Measurements from ENCODE around the gene EGF.

The EGF gene

DNA sequence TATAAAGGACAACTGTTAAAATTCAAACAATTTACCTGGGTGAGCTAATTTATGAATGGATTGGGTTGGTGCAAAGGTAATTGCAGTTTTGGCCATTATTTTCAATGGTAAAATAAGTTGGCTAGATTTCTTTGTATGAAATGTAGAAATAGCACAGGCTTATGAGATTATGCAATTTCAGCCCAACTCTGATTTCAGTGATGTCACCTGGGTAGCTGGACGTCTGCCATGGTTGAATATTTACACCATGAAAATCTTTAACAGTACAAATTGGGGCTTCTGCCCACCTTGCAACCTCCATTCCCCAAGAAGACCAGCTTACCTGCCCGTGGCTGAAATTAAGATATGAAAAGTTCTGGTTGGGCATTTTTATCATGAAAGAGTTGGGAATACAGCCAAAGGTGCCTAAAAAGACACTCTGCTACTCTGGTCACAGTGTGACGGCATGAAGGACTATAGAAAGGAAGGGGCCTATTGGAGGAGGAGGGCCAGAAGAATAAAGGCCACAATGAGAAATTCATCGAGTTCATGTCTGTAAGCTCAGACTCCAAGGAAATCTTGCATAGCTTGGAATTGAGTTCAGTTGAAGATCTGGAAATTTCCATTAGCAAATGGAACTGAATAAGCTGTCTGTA is 29.7 kb downstream of the EGF start:
- TF ChIP-seq, protein P1, sequence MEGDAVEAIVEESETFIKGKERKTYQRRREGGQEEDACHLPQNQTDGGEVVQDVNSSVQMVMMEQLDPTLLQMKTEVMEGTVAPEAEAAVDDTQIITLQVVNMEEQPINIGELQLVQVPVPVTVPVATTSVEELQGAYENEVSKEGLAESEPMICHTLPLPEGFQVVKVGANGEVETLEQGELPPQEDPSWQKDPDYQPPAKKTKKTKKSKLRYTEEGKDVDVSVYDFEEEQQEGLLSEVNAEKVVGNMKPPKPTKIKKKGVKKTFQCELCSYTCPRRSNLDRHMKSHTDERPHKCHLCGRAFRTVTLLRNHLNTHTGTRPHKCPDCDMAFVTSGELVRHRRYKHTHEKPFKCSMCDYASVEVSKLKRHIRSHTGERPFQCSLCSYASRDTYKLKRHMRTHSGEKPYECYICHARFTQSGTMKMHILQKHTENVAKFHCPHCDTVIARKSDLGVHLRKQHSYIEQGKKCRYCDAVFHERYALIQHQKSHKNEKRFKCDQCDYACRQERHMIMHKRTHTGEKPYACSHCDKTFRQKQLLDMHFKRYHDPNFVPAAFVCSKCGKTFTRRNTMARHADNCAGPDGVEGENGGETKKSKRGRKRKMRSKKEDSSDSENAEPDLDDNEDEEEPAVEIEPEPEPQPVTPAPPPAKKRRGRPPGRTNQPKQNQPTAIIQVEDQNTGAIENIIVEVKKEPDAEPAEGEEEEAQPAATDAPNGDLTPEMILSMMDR (IDR thresholded peaks at IDR 0.05) = no peak

DNA sequence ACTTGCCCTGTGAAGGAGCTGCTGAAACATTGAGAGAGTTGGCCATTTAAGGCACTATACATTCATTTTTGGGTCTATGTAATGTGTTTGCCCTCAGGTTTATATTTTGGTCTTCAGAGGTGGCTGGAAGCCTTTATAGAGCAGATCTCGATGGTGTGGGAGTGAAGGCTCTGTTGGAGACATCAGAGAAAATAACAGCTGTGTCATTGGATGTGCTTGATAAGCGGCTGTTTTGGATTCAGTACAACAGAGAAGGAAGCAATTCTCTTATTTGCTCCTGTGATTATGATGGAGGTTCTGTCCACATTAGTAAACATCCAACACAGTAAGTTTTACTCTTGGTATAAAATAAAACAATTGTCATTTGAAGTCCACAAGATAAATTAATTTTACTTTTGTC is 31.1 kb downstream of the EGF start:
- TF ChIP-seq, protein P1 (IDR thresholded peaks at IDR 0.05) = no peak

DNA sequence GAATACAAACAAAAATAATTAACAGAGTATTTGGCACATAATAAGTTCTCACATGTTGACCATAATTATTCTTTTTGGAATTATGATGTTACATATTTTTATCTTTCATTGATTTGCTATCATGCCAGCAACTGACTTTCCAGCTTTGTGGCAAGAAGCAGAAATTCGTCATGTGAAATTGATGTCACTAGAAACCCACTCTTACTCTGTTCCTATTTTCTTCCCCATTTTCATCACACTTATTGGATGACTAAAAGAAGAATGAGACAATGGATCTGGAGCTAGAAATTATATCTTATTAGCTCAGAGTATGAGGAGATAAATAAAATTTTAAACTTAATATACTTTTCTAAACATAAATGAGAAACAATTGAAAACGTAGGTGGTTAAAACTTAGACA is 31.9 kb downstream of the EGF start:
- TF ChIP-seq, protein P1 (IDR thresholded peaks at IDR 0.05) = no peak

DNA sequence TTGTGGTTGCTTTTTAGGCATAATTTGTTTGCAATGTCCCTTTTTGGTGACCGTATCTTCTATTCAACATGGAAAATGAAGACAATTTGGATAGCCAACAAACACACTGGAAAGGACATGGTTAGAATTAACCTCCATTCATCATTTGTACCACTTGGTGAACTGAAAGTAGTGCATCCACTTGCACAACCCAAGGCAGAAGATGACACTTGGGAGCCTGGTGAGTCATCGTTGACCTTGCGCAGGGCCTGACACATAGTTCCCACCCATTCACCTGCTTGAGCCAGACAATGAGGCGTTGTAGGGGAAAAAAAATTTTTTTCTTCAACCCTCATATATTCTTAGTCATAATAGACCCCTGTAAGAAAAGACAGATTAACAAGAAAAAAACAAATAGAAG is 32.4 kb downstream of the EGF start:
- TF ChIP-seq, protein P1 (IDR thresholded peaks at IDR 0.05) = no peak

DNA sequence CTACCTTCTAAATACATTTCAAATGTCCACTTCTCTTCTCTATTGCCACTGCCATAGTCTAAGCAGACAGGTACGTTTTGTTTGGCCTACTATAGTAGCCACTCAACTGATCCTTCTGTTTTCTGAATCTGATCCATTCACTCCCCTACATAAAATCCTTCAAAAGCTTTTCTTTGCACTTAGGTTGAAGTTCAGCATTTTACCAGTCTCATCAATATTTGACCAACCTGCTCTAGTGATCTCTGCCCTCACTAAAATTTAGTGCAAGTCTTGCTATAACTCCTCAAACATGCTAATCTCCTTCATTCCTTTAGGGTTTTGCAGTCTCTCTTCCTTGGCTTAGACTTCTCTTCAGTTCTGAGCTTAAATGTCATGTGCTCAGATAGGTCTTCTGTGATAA is 33.4 kb downstream of the EGF start:
- TF ChIP-seq, protein P1 (IDR thresholded peaks at IDR 0.05) = no peak

DNA sequence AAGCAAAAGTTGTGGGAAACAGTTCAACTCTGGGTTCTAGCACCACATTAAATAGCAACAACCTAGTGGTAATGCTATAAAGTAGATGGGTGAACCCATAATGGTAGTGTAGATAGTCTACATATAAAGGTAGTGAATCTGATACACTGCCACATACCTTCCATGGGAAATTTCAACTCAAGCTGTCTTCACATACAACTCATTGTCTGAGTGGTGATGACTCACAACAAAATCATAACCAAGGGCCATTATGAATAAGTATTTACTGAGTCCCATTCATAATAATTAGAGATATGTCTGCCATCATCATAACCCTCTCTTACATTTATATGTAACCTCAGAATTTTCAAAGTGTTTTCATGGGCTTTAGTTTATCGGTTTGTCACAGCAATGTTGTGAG is 34.8 kb downstream of the EGF start:
- TF ChIP-seq, protein P1 (IDR thresholded peaks at IDR 0.05) = no peak

DNA sequence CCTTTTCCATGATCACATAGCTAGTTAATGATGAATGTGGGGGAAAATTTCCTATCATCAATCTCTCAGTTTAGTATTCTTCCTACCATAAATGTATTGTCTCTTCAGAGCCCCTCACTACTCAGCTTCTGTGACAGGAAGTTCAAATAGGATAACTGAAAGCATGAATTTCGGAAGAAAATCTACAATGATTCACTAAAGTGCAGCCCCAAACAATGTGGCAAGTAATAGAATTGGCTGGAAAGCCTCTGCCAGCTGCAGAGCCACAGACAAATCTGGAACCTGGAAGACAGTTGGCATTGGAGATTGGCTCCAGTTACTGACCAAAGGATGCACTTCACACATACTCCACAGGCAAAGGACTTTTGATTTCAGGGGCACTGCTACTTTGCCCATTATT is 35.2 kb downstream of the EGF start:
- TF ChIP-seq, protein P1 (IDR thresholded peaks at IDR 0.05) = no peak

DNA sequence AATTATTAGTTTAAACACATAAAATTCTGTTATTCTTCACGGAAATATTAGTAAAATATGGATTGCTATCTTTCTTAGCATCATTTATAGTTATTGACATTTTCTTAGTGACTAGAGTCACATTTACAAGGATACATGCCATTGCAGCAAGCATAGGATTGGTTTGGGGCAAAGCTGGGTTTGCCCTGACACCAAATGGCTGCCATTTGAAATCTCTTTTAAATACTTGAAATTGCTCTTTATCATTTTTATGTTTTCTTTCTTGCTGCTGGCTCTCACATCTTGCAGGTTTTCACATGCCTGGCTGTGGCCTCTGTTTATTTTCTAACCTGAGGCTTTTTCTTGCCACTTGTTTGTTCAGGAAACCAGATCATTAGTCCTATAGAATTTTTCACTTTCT is 39.9 kb downstream of the EGF start:
- TF ChIP-seq, protein P1 (IDR thresholded peaks at IDR 0.05) = no peak
